HG03520 (cell line): ENCODE measurements around the gene MS4A18.
"Not testable (repeated sequence)": the region's sequence is repeated elsewhere in the genome, so short reads cannot be mapped to it uniquely, and the experiment has no call there.

Experiments used
- ATAC-seq: cut with Tn5 transposase; IDR thresholded peaks from one replicate; pipeline ENCODE4 v1.9.1; 2021; ENCODE audit warnings: mild to moderate bottlenecking, moderate library complexity; ENCODE audit not compliant: unreplicated experiment

The MS4A18 gene

DNA sequence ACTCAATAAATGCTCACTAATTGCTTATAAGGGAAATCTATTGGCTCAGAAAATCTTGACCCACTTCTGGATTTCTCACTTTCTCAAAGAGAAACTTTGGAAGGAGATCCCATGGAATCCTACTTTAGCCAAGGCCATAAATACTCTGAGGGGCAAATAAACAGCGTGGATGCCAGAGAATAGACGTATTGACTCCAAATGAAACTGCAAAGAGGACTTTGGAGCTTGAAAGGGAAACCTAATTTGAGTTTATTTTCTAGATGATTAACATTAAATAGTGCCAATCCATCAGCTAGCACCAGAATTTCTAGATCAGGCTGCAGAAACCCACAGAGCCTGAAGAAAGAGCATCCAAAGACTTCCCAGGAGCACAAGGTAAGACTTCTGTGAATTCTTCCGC, at the start of gene MS4A18:
Gene MS4A18 (plus strand): TSS at position 301 of the 400 bp plus-strand sequence.
- no peak for ATAC-seq

DNA sequence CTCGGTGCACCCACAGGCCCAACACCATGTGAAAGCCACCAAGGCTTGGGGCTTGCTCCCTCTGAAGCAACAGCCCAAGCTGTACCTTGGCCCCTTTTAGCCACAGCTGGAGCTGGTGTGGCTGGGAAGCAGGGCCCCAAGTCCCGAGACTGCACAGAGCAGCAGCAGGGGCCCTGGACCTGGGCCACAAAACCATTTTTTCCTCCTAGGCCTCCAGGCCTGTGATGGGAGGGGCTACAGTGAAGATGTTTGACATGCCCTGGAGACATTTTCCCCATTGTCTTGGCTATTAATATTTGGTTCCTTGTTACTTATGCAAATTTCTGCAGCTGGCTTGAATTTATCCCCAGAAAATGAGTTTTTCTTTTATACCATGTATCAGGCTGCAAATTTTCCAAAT, 46.3 kb upstream of the MS4A18 start:
- not testable (repeated sequence) for ATAC-seq

DNA sequence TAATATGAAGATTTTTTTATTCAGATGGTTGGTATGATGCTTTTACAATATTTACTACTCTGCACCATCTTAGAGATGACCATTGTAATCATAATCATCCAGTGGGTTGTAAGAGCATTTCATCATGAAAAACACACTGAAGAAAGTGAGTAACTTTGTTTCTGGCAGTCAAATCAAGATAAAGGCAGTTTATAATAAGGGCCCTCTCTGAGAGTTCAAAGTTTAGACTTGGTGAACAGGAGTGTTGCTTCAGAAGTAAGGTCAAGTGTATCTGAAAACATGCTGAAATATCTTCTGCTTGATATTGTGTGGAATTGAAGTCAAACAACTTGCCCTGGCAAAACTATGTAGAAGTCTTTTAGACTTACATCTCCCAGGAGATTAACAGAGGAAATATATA, 44.6 kb upstream of the MS4A18 start:
- no peak for ATAC-seq

DNA sequence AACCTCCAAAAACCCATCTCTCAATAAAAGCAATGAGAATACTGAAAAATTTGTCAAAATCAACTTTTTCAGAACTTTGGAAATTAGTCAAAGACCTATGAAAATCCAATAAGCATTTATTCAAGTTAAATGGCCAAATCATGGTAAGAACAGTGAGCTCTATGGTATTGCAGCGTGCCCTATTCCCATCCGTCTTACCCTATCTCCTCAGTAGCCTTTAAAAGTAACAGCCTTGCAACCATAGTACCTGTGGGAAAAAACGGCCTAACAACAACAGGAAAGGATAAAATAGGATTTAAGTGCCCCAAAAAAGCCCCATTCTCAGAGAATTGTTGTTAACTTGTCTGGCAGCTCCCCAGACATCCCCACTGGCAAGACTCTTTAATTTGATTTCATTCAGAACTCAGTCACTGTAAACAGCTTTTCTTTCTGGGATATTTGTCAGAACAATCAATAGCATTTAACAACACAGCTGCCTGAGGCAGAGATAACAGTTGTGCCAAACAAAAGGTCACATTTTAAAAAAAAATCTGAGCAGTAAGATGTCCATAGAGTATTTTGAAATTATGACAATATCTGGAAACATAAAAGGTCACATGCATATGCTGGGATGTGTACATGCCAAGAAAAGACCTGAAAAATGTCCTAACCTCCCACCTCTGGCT, 43.9 kb upstream of the MS4A18 start:
- no peak for ATAC-seq

DNA sequence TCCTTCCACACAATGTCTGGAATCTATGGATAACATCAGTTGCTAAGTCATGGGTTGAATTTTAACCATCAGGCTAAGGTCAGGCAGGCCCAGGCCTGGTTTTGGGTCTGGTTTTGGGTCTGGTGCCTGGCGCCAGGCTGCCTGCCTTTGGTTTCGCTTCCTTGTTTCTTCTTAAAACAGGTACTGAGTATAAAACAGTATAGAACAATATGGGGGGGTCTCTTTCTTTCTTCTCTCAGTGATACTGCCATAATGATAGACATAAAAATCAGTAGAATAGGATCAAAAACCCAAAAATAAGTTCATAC, 40.0 kb upstream of the MS4A18 start:
- not testable (repeated sequence) for ATAC-seq

DNA sequence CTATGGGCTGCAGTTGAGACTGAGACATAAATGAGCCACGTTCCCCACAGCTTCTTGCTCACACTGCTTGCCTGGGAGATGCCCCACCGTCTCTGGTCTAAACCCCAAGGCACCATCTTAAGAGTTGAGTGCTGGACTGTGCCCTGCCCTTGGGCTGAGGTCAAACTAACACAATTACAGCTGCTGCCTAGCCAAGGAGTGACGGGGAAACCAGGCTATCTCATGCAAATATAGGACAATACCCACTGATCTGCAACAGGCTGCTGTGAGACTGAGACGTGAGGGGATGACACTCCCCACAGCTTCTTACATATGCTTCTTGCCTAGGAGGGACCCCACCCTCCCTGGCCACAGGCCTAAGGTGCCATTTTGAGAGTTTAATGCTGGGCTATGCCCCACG, 32.9 kb upstream of the MS4A18 start:
- ATAC-seq: no peak

DNA sequence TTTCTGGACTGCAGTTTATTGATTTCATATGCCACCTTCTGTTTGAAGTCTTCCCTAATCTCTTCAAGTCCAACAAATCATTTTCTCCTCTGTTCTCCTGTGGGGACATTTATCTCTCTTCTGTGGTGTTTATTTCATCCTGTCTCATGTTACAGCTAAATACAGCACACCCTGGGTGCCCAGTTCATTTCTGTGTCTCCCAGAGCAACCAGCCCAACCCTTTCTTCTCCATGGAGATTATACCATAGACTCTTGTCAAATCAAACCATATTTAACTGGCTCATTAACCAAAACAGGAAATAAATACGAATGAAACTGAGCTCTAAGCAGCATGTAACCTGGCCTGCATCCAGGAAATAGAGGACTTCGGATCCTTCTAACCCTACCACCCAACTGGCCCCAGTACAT, 25.2 kb upstream of the MS4A18 start, which contains the start of gene MS4A8:
Gene MS4A8 (plus strand): TSS at position 329 of the 408 bp plus-strand sequence. CDS start 1,249 bp downstream, outside the sequence.
- no peak for ATAC-seq

DNA sequence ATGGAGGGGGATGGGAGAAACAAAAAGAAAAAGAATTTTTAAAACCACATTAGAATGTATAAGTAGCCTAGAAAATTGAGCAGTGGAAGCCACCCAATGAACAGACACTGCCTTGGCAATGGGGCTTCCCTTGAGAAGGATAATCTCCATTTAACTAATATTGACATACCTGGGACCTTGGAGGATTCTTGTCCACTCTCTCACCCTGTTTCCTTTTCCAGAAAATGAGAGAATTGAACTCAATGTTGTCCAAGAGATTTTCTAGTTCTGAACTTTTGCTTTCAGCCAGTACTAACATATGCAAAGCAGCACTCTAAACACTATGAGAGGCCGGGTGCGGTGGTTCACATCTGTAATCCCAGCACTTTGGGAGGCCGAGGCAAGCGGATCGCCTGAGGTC, 24.6 kb upstream of the MS4A18 start:
- no peak for ATAC-seq

DNA sequence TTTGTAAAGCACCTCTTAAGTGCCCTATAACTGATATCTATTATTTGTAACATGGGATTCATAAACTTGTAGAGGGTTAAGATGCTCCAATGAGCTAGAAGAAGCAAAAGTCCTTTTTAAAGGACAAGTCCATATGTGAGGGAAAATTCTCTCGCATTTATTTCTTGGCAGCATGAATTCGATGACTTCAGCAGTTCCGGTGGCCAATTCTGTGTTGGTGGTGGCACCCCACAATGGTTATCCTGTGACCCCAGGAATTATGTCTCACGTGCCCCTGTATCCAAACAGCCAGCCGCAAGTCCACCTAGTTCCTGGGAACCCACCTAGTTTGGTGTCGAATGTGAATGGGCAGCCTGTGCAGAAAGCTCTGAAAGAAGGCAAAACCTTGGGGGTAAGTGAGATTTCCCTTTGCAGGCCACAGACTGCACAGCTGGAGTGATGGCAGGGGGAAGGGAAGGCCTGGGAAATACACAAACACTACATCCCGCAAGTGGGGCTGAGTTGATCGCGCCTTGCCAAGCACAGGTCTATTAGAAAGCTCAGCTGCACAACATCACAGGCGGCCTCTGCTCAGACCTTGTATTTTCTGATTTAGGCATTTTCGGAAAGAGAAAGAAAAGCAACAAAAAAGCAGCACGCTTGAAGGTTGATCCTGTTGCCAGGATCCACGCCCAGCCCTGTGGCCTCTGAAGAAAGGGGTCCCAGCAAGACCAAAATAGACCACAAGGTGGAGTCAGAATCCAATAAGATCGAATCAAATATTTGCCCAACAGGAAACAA, 23.6 kb upstream of the MS4A18 start:
- ATAC-seq: no peak

DNA sequence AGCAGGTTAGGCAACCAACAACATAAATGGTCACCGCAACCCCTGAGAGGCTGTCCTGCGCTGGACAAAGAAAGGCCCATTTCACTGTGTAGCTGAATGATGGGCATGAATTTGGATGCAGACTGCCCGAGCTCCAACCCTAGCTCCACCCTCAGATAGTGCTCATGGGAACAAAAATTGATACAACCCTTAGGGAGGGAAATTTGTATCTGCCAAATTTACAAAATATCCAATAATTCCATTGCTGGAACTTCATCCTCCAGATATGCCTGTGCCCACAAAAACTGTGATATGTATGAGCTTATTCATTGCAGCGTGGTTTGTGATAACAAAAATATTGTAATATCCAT, 23.1 kb upstream of the MS4A18 start:
- ATAC-seq: no peak

DNA sequence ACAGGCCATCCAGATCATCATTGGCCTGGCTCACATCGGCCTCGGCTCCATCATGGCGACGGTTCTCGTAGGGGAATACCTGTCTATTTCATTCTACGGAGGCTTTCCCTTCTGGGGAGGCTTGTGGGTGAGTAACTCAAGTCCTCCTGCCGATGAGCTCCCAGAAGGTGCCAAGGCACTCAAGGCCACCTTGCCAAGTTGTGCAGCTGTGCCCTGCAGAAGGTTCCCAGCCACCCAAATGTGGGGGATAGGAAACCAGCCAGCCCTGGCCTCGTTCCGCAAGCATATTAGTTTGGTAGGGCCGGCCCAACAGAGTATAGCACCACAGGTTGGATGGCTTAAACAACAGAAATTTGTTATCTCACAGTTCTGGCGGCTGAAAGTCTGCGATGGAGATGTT, 21.1 kb upstream of the MS4A18 start:
- ATAC-seq: no peak

DNA sequence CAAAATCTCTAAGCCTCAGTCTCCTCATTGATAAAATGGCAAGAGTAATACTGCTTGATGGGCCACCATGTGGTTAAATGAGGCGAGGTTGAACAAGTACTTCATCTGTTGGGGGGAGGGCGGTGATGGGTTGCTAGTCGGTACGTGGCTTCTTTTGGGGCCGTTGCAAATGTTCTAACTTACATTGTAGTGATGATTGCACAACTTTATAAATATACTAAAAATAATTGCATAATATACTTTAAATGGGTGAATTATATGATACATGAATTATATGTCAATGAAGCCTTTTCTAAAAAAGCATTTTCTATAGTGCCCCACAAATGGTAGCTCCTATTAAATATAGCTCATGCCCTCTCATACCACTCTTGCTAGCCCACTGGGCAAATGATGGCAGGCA, 18.6 kb upstream of the MS4A18 start:
- ATAC-seq: no peak

DNA sequence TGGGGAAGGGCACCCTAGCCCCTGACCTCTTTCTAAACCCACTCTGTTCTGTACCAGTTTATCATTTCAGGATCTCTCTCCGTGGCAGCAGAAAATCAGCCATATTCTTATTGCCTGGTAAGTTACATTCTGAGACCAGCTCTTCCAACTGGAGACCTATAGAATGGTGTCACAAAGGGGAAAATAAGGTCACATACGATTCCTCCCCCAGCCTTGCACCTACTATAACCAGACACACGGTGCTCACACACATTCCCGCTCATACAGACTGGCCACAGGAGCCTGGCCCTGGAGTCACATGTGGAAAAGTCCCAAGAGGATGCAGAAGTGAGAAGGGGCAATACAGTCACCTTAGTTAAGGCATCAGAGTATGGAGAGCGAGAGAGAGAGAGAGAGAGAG, 17.6 kb upstream of the MS4A18 start:
- ATAC-seq: no peak

DNA sequence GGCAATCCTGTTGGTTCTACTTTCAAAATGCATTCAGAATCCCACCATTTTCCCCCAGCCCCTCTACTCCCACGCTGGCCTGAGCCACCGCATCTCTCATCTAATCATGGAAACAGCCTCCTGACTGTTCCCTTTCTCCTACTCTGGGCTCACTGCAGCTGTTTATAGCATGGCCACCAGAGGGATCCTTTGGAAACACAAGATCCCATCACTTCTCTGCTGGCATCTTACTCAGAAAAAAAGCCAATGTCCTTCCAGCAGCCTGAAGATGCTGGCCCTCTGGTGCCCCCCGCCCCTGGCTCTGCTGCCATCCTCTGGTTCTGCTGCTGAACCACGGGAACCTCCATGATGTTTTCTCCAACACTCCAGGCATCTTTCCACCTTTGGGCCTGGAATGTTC, 14.0 kb upstream of the MS4A18 start:
- no peak for ATAC-seq

DNA sequence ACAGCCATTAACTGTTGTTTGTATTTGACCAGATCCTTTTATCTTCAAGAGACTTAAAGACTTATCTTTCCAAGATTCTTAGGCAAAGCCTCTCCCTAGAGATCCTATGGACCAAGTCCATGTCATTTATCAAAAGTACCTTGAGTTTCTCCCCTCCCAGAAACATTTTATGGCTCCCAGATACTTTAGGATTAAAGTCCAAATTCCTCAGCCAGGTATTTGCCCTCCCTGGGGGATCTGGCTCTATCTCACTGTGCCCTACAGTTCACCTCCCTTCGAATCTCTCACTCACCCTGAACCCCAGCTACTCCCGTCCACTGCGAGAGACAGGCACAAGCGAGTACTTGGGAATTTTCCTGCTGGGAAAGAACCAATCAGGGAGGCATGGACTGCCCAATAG, 13.2 kb upstream of the MS4A18 start:
- ATAC-seq: no peak

DNA sequence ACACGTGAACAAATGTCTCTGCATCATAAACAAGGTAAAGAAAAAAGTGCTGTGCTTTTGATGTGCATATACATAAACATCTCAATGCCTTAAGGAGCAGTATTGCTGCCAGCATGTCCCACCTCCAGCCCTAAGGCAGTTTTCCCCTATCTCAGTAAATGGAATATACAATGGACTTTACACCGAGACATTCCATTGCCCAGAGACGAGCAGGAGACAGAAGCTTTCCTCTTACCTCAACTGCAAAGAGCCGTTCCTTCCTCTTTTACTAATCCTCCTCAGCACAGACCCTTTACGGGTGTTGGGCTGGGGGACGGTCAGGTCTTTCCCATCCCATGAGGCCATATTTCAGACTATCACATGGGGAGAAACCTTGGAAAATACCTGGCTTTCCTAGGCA, 11.1 kb upstream of the MS4A18 start:
- not testable (repeated sequence) for ATAC-seq

DNA sequence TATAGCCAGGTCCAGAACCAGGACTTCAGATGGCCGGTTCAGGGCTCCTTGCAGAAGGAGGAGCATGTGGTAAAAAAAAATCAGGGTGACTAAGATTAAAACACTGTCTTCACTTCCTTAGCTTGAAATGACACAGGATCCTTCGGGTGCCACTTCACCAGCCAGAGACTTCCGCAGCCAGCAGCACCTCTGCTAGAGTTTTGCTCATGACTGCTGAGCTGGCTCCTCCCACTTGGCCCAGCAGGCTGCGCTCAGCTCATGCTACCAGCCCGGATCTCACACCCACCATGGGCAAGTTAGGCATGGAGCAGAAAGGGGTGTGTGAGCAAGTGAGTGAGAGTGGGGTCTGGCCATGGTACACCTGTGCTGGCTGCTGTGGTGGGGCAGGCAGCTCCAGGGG, 6.6 kb upstream of the MS4A18 start:
- ATAC-seq: no peak

DNA sequence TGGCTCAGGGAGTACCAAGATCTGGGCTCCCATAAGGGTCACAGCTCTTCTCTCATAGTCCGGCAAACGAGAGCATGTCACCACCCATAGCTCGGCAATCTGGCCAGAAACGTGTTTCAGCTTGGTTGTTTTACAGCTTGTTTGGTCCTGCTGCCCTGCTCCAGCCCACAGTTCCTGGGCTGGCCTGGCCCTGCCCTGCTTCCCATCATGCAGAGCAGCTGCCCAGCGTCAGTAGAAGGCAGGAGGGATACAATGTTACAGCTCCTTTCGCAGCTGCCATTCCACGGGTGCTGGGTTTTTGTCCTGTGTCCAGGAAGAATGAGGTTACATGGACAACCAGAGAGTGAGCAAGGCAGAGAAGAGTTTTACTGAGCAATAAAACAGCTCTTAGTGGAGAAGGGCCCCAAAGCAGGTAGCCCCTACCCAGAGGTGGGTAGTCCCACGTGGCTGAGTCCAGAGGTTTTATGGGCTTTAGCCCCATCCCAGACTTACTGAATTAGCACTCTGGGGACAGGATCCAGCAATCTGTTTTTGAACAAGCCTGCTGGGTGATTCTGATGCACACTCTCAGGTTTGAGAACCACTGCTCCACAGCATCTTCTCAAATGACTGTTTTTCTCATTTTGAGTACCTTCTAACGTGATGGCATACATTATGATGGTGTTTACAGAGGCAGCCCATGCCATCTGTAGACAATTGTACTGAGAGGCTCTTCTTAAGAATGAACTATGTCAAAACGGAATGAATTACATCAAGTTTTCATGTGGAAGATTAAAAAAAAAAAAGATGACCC, 5.8 kb upstream of the MS4A18 start:
- ATAC-seq: no peak

DNA sequence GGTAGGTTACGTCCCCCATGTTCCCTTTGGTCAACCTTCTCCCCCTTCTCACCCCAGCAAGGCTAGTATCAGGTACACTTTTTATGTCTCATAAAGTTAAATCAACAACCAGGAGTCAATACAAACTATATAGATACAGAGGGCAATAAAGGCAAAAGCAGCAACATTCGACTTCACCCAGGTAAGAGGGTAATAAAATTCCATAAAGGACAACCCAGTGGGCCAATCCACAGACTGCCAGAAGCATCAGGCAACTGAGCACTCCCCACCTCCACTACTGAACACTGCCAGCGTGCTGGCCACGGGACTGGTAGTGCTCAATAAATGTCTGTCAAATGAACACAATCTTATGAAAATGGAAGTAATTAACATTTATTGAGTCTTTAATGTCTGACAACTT, 5.1 kb upstream of the MS4A18 start:
- ATAC-seq: no peak

DNA sequence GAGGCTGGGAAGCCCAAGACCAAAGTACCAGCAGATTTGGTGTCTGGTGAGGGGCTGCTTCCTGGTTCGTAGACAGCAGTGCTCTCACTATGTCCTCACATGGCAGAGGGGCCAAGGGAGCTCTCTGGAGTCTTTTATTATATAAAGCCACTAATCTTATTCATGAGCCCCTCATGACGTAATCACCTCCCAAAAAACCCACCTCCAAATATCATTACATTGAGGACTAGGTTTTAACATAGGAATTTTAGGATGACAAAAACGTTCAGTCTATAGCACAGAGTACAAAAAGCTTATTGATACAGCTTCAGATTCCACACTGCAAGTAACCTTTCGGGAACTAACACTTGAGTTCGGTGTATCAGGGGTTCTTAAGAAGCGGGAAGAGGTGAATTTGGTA, 4.1 kb upstream of the MS4A18 start:
- ATAC-seq: no peak

DNA sequence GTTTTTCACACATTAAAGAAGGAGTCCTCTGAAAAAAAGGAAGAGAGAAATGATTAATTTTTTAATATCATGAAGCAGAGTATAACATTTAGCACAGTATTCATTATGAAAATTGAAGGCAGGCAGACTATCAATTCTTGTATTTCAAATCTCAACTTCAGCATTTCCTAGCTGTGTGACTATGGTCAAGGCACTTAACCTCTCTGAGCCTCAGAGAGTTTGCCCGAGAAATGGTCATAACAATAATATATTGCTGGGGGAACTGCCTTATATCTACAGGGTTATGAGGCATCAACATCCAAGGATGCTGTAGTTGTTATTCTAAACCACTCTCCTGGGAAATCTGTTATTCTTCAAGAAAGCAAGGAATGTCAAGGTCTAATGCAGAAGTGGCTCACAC, 1.1 kb downstream of the MS4A18 start:
- ATAC-seq: no peak

DNA sequence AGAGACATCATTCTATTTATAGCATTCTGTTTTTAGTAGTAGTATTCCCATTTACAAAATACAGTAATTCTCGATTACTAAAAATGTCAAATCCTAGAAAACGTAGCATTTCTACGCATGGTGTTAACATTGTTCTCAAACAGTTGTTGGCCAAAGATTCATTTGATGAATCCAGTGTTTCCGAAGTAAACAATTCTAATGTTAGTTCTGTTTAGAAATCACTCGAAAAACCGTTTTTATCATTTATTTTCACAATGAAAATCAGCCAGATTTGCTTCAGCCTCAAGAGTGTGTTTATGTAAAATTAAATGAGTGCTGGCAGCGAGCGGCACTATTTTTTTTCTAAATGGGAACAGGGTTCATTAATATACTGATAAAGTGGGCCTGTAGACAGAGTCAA, 7.1 kb downstream of the MS4A18 start:
- no peak for ATAC-seq
